HG03342 (cell line): ENCODE measurements around the gene CORO2B.
"Not testable (repeated sequence)": the region's sequence is repeated elsewhere in the genome, so short reads cannot be mapped to it uniquely, and the experiment has no call there.

Experiments used
- ATAC-seq: cut with Tn5 transposase; IDR thresholded peaks from one replicate; pipeline ENCODE4 v1.9.1; 2021; ENCODE audit warnings: mild to moderate bottlenecking, moderate library complexity; ENCODE audit not compliant: unreplicated experiment

Gene CORO2B

DNA sequence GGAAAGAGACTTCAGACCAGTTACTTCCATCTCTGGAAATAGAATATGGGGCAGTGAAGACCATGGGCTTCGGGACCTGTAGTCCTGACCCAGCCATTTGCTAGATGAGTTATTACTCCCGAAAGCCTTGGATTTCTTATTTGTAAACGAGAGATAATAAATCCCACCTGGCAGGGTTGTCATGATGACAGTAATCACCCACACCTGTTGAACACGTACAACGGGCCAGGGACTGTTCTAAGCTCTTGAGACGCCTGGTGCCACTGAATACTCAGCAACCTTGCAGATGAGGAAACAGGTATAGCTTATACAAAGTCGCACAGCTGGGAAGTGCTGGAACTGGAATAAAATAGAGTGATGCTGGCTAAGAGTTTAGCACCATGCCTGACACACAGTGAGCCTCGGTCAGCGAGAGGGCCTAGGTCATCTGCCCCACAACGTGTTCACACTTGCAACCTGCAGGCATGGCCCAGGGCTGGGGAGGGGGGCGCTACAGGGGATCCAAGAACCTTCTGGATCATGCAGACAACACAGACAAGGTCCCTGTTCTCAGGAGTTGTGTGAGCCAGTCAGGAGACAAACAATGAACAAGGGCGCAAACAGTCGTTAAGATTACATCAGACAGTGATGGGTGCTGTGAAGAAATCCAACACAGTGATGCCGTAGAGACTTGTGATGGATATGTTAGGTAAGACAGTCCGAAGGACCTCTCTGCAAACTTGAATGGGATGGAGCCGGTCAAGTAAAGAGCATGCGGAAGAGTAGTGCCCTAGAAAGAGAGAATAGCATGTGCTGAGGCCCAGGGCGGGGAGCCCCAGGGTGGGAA is 89.2 kb downstream of the CORO2B start:
- ATAC-seq = no peak

DNA sequence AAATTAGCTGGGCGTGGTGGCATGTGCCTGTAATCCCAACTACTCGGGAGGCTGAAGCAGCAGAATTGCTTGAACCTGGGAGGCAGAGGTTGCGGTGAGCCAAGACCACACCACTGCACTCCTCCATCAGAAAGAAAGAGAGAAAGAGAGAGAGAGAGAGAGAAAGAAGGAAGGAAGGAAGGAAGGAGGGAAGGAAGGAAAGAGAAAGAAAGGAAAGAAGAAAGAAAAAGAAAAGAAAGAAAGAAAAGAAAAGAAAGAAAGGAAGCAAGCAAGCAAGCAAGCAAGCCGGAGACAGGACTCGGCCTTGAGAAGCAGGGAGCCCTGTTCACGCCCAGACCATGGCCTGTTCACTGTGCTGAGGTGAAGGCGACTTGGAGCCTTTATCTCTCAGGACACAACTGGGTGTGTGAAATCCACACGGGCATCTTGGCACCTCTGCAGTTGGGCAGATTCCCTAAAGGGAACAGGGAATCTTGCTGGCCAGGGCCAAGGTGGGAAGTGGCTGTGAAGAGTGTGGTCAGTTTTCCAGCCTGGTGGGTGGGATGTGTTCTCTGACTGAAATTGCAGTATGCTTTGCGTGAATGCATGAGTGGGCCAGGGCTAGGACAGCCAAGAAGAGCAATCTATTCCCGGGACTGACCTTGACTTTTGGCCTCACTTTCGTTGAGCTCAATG is 90.3 kb downstream of the CORO2B start:
- no peak for ATAC-seq

DNA sequence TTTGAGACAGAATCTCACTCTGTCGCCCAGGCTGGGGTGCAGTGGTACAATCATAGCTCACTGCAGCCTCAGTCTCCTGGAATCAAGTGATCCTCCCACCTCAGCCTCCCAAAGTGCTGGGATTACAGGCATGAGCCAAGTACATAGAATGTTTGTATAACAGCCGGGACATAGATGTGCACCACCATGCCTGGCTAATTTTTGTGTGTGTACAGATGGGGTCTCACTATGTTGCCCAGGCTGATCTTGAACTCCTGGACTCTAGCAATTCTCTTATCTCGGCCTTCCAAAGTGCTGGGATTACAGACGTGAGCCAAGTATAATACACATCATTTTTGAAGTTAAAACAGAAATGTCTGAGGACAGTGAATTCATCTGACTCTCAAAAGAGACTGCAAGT is 93.5 kb downstream of the CORO2B start:
- no peak for ATAC-seq

DNA sequence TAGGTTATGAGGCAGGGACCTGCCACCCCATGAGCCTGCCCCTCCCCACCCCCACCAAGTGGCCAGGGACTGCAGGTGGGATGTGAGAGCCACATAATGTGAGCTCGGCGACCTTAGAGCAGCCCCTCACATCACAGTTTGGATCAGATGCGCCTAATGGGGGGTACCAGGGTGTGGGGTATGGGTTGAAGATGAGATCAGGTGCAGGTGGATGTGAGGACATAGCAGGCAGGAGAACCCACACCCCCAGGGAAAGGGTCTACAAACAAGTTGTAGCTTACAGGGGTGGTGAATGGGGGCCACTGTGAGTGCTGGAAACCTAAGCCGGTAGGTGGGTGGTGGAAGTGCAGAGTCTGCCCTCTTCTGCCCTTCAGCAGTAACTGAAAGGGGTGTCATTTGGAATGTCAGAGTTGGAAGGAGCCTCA is 94.0 kb downstream of the CORO2B start:
- ATAC-seq = no peak

DNA sequence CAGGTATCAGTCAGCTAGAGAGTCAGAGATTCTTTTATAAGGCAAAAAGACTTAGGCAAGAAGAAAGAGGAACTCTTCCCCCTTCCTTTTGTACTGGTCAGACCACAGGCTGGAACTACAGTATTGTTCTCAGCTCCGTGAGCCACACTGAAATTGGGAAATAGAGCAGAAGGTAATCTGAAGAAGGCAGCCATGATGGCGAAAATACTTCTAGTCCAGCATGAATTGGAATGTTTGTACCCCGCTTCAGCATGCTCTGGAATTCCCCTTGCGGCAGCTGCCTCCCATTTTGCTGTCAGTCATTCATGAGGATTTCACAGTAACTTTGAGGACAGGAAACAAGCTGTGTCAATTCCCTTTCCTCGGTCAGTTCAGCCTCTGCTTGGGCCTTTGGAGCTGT is 96.2 kb downstream of the CORO2B start:
- ATAC-seq = no peak

DNA sequence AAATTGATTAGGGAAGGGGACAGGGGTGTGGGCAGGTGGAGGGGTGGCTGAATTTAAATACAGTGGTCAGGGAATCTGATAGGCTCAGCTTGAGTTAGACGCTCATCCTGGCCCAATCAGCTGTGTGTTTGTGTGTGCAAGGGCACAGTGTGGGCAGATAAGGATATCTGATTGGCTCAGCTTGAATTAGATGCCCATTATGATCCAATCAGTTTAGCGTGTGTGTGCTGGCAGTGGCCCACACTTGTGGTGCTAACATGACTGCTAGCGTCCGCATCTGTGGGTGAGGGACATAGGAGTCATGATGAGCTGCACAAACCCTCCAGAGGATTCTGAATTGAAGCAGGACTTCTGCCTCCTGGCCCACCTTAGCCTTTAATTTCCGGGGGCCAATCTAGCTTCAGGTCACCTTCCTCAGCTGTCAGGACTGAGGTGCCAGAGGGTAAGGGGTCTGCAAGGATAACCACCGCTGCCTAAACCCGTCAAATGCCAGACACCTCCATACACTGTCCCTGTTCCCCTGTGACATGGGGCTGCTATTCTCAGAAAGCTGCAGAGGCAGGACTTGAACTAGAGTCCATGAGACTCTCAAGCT is 97.3 kb downstream of the CORO2B start:
- ATAC-seq = no peak

DNA sequence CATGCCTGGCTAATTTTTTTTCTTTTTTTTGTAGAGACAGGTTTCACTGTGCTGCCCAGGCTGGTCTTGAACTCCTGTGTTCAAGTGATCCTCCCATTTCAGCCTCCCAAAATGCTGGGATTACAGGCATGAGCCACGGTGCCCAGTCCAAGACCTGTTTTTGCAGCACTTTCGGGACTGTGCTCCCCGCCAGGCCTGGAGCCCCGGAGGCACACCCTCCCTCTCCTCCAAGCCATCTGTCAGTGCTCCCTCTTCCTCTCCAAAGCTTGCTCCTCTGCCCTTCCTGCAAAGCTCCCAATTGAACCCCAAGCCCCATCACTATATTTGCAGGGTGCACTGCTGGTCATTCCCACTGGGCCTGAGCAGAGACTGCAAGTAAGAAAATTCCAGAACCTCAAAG is 98.1 kb downstream of the CORO2B start:
- ATAC-seq = no peak

DNA sequence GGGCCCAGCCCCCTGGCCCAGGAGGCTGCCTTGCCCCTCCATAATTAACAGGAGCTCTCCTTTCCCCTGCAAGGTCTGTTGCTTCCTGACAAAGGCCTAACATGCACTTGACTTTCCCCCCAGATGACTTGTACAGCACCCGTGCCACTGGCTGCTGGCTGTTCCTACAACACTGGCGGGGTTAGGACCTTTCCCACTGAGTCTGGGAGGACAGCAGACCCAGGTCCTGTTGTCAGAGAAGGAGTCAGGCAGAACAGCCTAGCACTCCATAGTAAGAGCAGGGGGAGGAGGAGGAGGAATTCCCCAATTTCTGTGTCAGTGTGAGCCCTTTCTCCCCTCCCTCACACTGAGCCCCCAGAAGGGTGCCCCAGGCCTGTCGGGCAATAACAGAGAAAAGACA is 99.2 kb downstream of the CORO2B start:
- no peak for ATAC-seq

DNA sequence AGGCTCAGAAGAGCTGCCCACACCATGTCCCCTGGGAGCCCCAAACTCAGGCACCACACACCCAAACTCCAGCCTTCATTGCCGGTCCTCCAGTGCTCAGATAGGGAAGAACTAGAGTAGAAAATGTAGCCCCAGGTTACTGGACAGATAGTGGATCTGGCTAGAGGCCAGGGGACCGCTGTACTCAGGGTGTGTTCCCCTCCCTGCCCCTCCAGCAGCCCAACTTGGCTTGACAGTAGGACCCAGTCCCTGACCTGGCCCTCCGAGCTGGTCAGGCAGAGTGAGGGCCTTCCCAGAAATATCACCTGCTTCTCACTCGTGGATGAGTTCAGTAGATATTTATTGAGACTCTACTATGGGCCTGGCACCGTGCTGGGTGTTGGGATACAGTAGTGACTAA is 100.0 kb downstream of the CORO2B start:
- no peak for ATAC-seq

DNA sequence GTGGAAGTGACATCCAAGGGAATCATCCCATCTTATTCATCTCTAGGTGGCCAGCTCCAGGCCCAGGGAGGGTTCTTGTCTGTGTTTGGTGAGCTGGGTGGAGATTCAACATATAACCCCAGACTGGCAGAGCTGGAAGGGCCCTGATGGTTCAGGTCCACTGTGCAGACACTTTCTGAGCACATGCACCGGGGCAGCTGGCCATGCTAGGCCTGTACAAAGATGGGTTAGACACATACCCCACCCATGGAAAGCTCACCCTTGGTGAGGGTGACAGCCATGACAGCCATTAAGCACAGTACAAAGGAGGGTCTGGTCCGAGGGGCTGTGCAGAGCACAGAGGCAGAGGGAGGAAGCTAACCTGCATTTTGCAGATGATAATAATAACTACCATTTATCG is 100.4 kb downstream of the CORO2B start:
- ATAC-seq = no peak

DNA sequence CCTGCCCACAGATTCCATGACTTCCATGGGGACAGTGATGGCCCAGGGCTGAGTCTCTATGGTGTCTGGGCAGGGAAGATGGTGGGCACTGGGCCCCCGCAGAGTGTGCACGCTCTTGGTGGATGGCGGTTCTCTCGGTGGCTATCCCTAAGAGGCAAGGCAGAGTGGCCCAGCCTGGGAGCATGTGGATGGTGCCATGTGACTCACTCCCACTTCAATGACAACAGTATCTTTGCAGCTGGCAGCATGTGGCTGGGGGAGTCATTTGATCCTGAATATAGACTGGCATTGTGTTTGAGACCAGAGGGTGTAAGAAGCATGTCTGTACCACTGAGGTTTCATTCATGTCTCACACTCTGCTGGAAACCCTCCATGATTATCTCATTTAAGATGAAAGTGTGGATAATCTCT is 101.2 kb downstream of the CORO2B start:
- ATAC-seq = no peak

DNA sequence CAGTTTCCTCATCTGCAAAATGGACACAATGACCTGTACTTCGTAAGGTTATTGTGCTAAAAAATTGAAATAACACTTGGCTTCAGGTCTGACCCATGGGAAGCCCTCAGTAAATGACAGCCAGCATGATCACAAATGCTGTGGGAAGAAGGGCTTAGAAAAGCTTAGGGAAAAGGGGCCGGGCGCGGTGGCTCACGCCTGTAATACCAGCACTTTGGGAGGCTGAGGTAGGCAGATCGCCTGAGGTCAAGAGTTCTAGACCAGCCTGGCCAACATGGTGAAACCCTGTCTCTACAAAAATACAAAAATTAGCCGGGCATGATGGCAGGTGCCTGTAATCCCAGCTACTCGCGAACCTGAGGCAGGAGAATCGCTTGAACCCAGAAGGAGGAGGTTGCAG is 102.0 kb downstream of the CORO2B start:
- not testable (repeated sequence) for ATAC-seq

DNA sequence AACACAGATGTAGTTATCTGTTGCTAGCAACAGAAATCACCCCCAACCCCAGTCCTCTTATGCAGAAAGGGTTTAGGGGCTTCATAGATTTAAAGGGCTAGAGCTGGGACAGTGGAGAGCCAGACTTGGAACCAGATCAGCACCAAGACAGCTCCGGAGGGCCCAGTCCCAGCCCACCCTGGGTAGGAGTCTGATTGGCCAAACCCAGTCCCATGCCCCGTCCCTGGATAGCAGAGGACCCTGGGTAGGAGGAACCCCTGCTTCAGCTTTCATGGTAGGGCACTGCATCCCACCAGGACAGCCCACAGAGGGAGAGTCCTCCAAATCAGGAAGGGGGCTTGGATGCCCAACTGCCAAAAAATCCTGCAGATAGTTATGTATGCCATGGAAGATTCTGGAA is 103.0 kb downstream of the CORO2B start:
- no peak for ATAC-seq

DNA sequence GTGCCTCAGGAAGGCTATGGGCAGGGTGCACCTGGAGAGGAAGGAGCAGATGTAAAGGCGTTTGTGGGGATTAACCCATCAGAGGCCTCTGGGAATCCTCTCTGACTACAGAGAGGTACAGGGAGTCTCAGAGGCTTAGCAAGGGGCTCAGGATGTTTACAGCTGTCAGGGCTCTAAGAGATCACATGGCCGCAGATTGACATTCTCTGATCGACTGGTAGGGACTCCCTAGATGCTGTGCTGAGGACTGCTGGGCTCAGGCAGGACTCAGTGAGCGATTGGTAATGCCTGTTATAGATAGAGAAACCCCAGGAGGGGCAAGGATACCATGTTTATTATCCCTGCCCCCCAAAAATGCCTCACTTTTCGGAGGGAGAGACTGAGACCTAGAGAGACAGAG is 103.5 kb downstream of the CORO2B start:
- ATAC-seq = no peak

DNA sequence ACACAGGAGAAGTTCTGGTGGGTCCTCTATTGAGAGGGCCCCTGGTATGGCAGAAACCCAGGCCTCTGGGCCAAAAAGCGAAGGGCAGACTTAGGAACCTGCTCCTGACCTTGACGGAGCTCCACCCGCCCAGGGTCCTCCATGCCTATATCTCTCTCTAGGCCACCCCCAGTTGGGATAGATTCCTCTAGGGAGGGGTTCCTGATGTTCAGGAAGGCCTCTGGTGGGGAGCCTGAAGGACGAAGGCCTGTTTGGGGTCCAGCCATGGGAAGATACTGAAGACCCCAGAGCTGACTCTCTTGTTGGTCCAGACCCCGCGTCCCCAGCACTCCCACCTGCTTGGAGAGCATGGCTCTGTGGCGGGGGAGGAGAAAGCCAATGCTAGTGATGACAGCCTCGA is 104.2 kb downstream of the CORO2B start:
- no peak for ATAC-seq

DNA sequence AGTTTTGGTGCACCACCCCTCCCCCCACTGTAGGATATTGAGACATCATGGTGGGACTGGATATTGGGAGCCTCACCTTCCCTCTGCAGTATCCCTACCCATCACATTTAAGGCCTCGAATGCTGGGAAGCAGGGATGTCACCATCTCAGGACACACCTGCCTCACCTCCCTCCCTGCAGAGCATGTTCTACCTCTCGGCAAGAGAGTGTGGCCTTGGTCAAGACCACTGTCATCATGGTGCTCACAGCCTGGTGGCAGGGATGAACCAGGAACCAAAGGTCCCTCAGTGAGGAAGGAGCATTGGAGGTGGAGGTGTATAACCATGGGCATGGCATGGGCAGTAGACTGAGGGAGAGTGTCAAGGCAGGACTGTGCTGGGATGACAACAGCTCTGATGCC is 104.8 kb downstream of the CORO2B start:
- ATAC-seq = no peak

DNA sequence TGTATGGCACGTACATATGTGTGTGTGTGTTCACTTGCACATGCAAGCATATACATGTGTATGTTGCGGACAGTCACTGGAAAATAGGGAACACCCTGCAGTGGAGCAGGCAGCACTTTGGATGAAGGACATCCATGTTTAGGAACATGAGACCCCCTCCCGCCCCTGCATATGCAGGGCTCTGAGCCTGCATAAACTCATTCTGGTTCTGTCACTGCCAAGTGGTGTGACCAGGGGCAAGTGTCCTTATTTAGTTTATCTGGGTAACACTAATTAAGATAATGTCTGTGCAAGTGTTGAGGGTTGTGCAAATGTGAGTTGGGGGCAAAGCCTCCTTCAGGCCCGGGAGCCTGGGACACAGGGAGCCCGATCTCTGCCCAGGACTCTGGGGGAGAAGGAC is 105.7 kb downstream of the CORO2B start:
- ATAC-seq = no peak

DNA sequence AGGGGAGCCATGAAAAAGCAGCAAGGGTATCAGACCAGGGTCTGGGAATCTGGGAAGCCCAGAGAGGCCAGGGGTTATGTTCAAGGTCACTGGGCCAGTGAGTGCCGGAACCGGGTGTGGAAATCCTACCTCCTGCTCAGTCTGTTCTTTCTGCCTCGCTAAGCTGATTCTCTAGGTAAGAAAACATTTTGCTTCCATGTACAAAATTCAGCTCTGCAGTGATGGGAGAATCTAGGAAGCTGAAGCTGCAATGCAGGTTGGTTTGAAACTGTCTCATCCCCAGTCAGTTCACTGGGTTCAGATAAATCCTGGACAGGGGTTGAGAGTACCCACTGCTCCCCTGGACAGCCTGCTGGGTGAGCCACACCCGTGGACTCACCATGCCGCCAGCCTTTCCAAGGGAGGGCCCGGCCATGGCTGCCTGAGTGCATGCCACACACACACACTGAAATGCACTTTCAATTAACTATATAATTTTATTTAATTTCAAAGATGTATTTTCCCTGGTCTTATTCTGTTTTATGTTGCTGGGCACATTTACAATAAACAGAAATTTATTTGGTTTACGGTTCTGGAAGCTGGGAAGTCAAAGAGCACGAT is 108.4 kb downstream of the CORO2B start:
- ATAC-seq = no peak

DNA sequence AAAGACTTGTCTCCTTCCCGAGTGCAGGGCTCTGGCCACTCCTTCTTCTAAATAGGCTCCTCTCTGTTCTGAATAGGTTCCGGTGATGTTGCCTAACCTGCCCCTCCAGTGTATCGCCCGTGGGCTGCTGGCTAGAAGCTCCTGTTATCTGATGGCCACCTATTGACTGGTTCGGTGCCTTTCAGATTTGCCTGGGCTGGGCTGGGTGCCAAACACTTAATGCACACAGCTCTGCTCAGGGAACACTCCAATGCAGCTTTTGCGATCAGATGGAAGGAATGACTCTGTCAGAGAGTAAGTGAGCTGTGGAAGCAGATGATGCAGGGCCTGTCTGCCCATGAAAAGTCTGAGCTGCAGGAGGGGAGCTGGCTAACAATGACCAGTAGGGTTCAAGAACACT is 112.9 kb downstream of the CORO2B start:
- ATAC-seq = no peak

DNA sequence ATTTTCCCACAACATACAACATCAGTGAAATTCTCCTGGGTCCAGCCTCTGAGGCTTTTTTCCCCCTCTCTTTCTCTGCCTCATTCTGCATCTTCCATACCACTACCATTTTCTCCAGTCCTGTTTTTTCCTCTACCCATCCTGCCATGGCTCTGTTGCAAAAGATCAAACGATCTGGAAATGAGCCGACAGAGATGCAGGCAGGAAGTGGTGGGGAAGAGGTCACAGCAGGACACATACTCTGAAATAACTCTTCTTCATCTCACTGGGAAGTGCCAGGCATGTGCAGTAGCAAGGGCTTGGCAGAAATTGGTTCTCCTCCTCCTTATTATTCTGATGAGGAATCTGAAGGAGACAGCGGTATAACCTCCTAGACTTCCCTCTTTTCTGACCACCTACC is 114.3 kb downstream of the CORO2B start:
- ATAC-seq = no peak

DNA sequence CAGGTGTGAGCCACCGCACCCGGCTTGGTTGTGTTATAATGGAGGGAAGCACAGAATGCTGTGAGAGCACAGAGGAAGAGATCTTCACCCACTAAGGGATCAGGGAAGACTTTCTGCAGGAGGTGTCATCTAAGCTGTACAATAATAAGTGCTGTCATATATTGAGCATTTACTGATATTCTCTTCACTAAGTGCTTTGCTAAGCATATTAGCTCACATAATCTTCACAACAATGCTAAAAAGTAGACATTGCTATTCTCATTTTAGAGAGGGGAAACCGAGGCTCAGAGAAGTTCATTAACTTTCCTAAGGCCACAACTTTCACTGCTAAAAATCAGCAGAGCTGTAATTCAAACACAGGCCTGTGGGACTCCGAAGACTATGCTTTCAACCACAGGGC is 115.3 kb downstream of the CORO2B start:
- no peak for ATAC-seq

DNA sequence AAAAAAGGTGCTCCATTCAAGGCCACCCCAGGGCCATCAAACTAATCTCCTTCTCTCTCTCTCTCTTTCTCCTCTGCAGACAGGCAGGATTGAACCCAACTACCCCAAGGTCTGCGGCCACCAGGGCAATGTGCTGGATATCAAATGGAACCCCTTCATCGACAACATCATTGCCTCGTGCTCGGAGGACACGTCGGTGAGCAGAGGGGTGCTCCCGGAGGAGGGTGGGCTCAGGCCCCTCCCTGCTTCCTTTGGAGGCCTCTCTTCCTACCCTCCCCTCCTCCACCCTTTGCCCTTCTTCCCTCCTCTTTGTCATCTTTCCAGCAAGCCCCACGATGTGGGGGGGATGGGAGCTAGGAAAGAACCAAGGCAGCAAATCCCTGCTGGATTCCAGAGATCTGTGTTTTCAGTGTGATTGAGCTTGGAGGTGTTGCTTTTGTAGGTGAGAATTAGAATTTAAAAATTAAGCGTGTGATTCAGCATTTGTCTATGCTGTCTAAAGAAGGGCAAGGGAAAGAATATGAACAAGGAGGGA is 116.3 kb downstream of the CORO2B start:
- ATAC-seq = no peak
